ENCODE results near the gene FAM89B. TPM values are rescaled to one million over a fixed set of nuclear protein-coding genes. Genes with fewer than 3 reads are reported as not detected.

The FAM89B gene
- total RNA-seq, 4 donors from 2014 or later = 12.0 to 44.1 (median 23.9) TPM

- Histone ChIP-seq H3K36me3 (peaks cover 0 to 15% (median 0%) of the 10 kb centered on the region in 3 donors), H3K27me3 (no peaks in the 10 kb centered on the region), H3K4me3 (peak overlapping the region; percentile 80 to 92 (median 84)), H3K9me3 (no peaks in the 10 kb centered on the region), H3K27ac (peak overlapping the region; percentile 96 to 99 (median 98)), H3K4me1 (peaks cover 45 to 86% (median 59%) of the 10 kb centered on the region in 3 donors)
- 8 to 27% methylated on average over 2 to 7 of the region's 11 CpGs for WGBS, 2 donors
- no peak for DNase-seq
- intact Hi-C loops (cut with DNase I) = loop anchor here (5.0 kb wide), 1 partner anchor 35 kb away; no protein-coding TSS in a partner anchor
- TF ChIP-seq POLR2A (IDR thresholded peaks at IDR 0.05) = no peak
- TF ChIP-seq, protein P1, sequence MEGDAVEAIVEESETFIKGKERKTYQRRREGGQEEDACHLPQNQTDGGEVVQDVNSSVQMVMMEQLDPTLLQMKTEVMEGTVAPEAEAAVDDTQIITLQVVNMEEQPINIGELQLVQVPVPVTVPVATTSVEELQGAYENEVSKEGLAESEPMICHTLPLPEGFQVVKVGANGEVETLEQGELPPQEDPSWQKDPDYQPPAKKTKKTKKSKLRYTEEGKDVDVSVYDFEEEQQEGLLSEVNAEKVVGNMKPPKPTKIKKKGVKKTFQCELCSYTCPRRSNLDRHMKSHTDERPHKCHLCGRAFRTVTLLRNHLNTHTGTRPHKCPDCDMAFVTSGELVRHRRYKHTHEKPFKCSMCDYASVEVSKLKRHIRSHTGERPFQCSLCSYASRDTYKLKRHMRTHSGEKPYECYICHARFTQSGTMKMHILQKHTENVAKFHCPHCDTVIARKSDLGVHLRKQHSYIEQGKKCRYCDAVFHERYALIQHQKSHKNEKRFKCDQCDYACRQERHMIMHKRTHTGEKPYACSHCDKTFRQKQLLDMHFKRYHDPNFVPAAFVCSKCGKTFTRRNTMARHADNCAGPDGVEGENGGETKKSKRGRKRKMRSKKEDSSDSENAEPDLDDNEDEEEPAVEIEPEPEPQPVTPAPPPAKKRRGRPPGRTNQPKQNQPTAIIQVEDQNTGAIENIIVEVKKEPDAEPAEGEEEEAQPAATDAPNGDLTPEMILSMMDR (IDR thresholded peaks at IDR 0.05) = peak in 3 of 6 experiments; percentile 16 to 38 (median 32)
Observed at GRCh38 chr11:65571940-65572339, 398 bp upstream of the FAM89B start.

- Histone ChIP-seq H3K27me3 (no peaks in the 10 kb centered on the region), H3K27ac (peak overlapping the region; percentile 96 to 99 (median 98)), H3K36me3 (peaks cover 0 to 11% (median 0%) of the 10 kb centered on the region in 3 donors), H3K9me3 (no peaks in the 10 kb centered on the region), H3K4me1 (peaks cover 52 to 86% (median 71%) of the 10 kb centered on the region in 3 donors), H3K4me3 (peak overlapping the region; percentile 80 to 92 (median 84))
- intact Hi-C loops (cut with DNase I) = loop anchor here (5.0 kb wide), 1 partner anchor 36 kb away; no protein-coding TSS in a partner anchor
- no peak for DNase-seq
- TF ChIP-seq, protein P1 (IDR thresholded peaks at IDR 0.05) = no peak
- TF ChIP-seq POLR2A (IDR thresholded peaks at IDR 0.05) = no peak
- 0 to 14% methylated on average over 1 to 19 of the region's 22 CpGs for WGBS, 2 donors
Observed at GRCh38 chr11:65573391-65574079, 1.2 kb downstream of the FAM89B start.

DNA sequence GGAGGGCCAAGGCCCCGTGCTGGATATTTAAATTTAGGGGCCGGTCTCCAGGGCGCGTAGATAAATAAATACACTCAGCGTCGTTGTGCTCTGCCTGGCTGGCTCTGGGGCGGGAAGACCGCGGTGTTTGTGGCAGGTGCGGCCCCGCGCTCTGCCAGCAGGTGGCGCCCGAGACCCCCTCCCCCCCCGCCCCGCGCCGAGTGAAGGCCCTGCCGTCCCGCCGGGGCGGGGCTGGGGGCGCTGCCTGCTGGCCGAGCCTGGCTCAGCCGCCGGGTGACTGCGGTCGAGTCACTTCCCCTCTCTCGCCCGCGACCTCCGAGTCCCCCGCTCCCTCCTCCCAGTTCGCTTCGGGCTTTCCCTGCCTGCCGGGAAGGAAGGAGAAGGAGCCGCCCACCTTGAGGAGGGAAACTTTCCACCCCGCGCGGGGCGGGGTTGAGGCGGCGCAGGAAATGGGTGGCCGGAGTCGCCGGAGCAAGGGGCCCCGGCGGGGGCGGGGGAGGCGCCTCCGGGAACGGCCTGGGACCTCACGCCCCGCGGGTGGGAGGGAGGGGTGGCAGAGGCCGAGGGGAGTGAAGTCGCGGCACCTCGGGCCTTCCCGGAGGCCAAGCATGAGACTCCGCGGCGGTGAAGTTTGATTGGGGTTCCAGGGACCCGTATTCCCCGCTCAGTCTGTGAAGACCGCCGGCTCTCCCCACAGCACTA is 1.9 kb downstream of the FAM89B start:
- Histone ChIP-seq H3K36me3 (peaks cover 0 to 16% (median 3%) of the 10 kb centered on the region in 3 donors), H3K4me1 (peaks cover 48 to 86% (median 67%) of the 10 kb centered on the region in 3 donors), H3K9me3 (no peaks in the 10 kb centered on the region), H3K27ac (peak overlapping the region; percentile 96 to 99 (median 98)), H3K27me3 (no peaks in the 10 kb centered on the region), H3K4me3 (peak overlapping the region; percentile 80 to 92 (median 84))
- DNase-seq = peak; percentile 70
- TF ChIP-seq, protein P1 (IDR thresholded peaks at IDR 0.05) = peak; percentile 94 to 99 (median 96)
- peak in 1 of 4 donors; percentile 40 for TF ChIP-seq POLR2A (IDR thresholded peaks at IDR 0.05)
- intact Hi-C loops (cut with DNase I) = loop anchor here (5.0 kb wide), 1 partner anchor 37 kb away; no protein-coding TSS in a partner anchor
- WGBS, 2 donors = 0 to 2% methylated on average over 4 to 12 of the region's 67 CpGs

- no peak for DNase-seq
- WGBS, 2 donors = 9 to 18% methylated on average over 3 to 11 of the region's 28 CpGs
- Histone ChIP-seq H3K36me3 (peaks cover 6 to 23% (median 6%) of the 10 kb centered on the region in 3 donors), H3K27me3 (no peaks in the 10 kb centered on the region), H3K9me3 (no peaks in the 10 kb centered on the region), H3K27ac (peak overlapping the region; percentile 96 to 99 (median 98)), H3K4me1 (peaks cover 48 to 86% (median 63%) of the 10 kb centered on the region in 3 donors), H3K4me3 (peak overlapping the region; percentile 80 to 92 (median 84))
- TF ChIP-seq, protein P1 (IDR thresholded peaks at IDR 0.05) = no peak
- TF ChIP-seq POLR2A (IDR thresholded peaks at IDR 0.05) = no peak
- intact Hi-C loops (cut with DNase I) = loop anchor here (5.0 kb wide), 1 partner anchor 38 kb away; no protein-coding TSS in a partner anchor
Observed at GRCh38 chr11:65574811-65575567, 2.7 kb downstream of the FAM89B start.
